ENCODE results near the gene PHLPP1. TPM values are rescaled to one million over a fixed set of nuclear protein-coding genes. Genes with fewer than 3 reads are reported as not detected.
A peak's percentile ranks its signal among the peaks of the same experiment; 100 is the strongest.

The PHLPP1 gene
- total and polyA plus RNA-seq, 5 donors from 2014 or later: 0.27 to 20.3 (median 0.52) TPM

DNA sequence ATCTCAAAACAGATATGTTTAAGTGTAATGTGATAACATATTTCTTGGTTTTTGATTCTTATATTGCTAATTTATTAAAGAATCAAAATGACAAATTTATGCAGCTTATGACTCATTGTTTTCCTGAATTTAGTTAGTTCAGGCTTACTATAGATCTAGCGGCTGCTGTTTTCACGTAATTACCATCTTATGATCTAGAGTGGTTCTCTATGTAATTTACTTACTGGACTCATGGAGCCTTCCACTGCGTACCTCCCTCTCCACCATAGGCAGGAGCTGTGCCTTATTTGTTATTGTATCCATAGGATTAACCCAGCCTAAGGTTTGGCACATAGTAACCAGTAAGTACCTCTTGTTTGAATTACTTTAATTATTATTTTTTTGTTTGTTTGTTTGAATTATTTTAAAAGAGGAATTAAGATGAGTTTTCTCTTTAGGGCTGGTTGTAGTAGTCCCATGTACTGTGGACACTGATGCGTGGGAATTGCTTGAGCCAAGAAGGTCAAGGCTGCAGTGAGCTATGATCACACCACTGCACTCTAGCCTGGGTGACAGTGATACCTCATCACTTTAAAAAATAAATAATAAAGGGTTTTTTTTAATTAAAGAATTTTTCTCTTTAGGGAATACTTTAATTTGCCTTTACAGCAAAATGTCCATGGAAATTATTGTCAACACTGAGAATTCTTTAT lies 165.5 kb downstream of the PHLPP1 start:
- no peak overlapping the region for H3K4me3 Mint-ChIP-seq
- H3K27me3 Mint-ChIP-seq: no peaks in the 10 kb centered on the region
- Histone ChIP-seq H3K4me3 (ENCODE audit: low read depth, low read length) (no peak overlapping the region), H3K4me1 (ENCODE audit: control insufficient read depth, insufficient read depth, low read length, poor library complexity, severe bottlenecking) (peaks cover 8% of the 10 kb centered on the region), H3K36me3 (ENCODE audit: control insufficient read depth, insufficient read depth, low read length) (no peaks in the 10 kb centered on the region), H3K9me3 (ENCODE audit: control insufficient read depth in 2 of 2, low read length in 2 of 2) (no peaks in the 10 kb centered on the region), H3K27me3 (ENCODE audit: control insufficient read depth, insufficient read depth, low read length) (no peaks in the 10 kb centered on the region), H3K27ac (ENCODE audit: insufficient read depth, low read length, poor library complexity, severe bottlenecking) (no peak overlapping the region)
- peaks cover 11 to 53% (median 38%) of the 10 kb centered on the region in 4 donors for H3K4me1 Mint-ChIP-seq
- H3K36me3 Mint-ChIP-seq: no peaks in the 10 kb centered on the region
- ATAC-seq (ENCODE audit: low read depth in 2 of 2) (no peak), DNase-seq (no peak)
- no peaks in the 10 kb centered on the region for H3K9me3 Mint-ChIP-seq
- no peak overlapping the region for H3K27ac Mint-ChIP-seq

DNA sequence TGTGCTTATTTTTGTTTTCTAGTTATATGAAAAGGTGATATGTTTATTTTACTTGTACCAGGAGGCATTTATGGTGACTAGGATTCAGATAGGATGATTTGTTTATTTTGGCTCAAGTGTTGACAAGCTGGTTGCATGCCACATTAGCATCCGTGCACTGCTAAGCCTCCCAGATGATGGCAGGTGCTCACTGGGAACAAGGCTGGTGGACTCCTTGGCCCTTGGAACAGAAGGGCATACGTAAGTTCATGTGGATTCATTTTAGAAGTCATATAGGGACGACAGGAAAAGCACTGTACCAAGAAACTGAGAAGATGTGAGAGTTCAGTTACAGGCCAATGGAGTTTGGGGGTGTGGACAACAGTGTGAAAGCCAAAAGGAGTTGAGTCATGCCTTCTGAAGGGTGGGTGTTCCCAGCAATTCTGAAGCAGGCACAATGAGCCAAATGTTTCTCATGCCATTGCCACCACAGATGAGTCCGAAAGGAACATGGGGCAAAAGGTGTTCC lies 166.2 kb downstream of the PHLPP1 start:
- H3K4me1 Mint-ChIP-seq: peaks cover 11 to 60% (median 42%) of the 10 kb centered on the region in 4 donors
- ATAC-seq (ENCODE audit: low read depth in 2 of 2) (no peak), DNase-seq (peak in 1 of 3 donors; percentile 40)
- peak overlapping the region in 1 of 4 donors; percentile 14 for H3K4me3 Mint-ChIP-seq
- no peaks in the 10 kb centered on the region for H3K27me3 Mint-ChIP-seq
- no peaks in the 10 kb centered on the region for H3K36me3 Mint-ChIP-seq
- no peak overlapping the region for H3K4me3 ChIP-seq (ENCODE audit: low read depth, low read length)
- no peak overlapping the region for H3K27ac ChIP-seq (ENCODE audit: insufficient read depth, low read length, poor library complexity, severe bottlenecking)
- H3K27me3 ChIP-seq (ENCODE audit: control insufficient read depth, insufficient read depth, low read length): no peaks in the 10 kb centered on the region
- no peak overlapping the region for H3K27ac Mint-ChIP-seq
- H3K36me3 ChIP-seq (ENCODE audit: control insufficient read depth, insufficient read depth, low read length): no peaks in the 10 kb centered on the region
- peaks cover 8% of the 10 kb centered on the region for H3K4me1 ChIP-seq (ENCODE audit: control insufficient read depth, insufficient read depth, low read length, poor library complexity, severe bottlenecking)
- no peaks in the 10 kb centered on the region for H3K9me3 Mint-ChIP-seq
- H3K9me3 ChIP-seq (ENCODE audit: control insufficient read depth in 2 of 2, low read length in 2 of 2): no peaks in the 10 kb centered on the region

DNA sequence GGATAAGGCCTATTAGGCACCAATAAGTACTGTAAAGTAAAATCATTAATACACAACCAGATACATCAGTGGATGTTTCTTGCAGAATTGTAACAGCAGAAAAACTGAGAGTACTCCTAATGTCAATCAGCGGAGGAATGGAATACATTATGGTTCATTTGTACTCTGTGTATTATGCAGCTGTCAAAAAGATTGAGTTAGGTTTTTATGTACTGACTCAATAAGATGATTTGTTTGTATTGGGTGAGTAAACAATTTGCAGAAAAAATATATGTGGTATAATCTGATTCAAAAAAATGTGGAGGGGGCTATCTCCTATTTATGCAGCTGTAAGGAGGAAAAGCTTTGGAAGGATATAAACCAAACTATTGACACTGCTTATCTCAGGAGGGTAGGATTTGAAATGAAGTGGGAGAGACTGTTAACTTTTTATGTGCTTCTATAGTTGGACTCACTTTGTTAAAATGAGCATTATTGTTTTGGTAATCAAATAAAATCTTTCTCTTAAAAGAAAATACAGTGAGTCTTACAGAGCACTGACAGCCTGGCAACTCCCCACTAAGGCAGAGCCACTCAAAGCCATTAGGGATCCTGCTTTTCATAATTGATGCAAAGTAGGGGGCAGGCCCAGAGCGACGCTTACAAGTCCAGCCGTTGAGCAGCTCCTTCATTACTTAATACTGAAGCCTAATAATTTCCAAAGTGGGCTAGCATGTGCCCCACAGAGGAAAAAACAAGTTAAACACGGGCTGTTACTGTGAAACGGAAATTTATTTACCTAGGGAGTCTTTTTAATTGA lies 168.8 kb downstream of the PHLPP1 start:
- no peak for ATAC-seq (ENCODE audit: low read depth in 2 of 2)
- no peak for DNase-seq
- H3K4me3 Mint-ChIP-seq: peak overlapping the region; percentile 19 to 59 (median 46)
- peaks cover 11 to 52% (median 35%) of the 10 kb centered on the region in 4 donors for H3K4me1 Mint-ChIP-seq
- Histone ChIP-seq H3K9me3 (ENCODE audit: control insufficient read depth in 2 of 2, low read length in 2 of 2) (no peaks in the 10 kb centered on the region), H3K4me3 (ENCODE audit: low read depth, low read length) (peak overlapping the region; percentile 33), H3K27me3 (ENCODE audit: control insufficient read depth, insufficient read depth, low read length) (no peaks in the 10 kb centered on the region), H3K36me3 (ENCODE audit: control insufficient read depth, insufficient read depth, low read length) (no peaks in the 10 kb centered on the region), H3K27ac (ENCODE audit: insufficient read depth, low read length, poor library complexity, severe bottlenecking) (peak overlapping the region; percentile 18), H3K4me1 (ENCODE audit: control insufficient read depth, insufficient read depth, low read length, poor library complexity, severe bottlenecking) (peaks cover 12% of the 10 kb centered on the region)
- no peaks in the 10 kb centered on the region for H3K27me3 Mint-ChIP-seq
- H3K9me3 Mint-ChIP-seq: no peaks in the 10 kb centered on the region
- no peaks in the 10 kb centered on the region for H3K36me3 Mint-ChIP-seq
- peak overlapping the region; percentile 6 to 35 (median 31) for H3K27ac Mint-ChIP-seq

DNA sequence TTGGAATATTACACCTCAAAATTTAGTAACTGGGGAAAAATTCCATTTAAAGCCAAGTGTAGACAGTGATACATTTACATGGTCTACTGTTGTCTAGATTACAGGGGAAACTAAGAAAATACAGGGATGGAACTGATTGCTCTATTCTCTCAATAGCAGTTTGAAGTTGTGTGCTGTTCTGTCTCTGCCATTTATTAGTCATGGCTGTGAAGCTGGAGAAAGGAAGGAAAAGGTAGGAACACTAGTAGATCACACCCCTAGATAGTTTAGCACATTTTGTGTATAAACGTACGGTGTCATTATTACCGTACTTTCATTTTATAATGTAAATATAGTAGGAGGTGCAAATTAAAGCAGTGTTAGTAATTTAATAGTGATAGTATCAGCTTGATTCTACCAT lies 170.5 kb downstream of the PHLPP1 start:
- H3K4me1 Mint-ChIP-seq: peaks cover 11 to 41% (median 26%) of the 10 kb centered on the region in 4 donors
- no peaks in the 10 kb centered on the region for H3K27me3 Mint-ChIP-seq
- Histone ChIP-seq H3K9me3 (ENCODE audit: control insufficient read depth in 2 of 2, low read length in 2 of 2) (no peaks in the 10 kb centered on the region), H3K36me3 (ENCODE audit: control insufficient read depth, insufficient read depth, low read length) (no peaks in the 10 kb centered on the region), H3K27me3 (ENCODE audit: control insufficient read depth, insufficient read depth, low read length) (no peaks in the 10 kb centered on the region), H3K27ac (ENCODE audit: insufficient read depth, low read length, poor library complexity, severe bottlenecking) (no peak overlapping the region), H3K4me1 (ENCODE audit: control insufficient read depth, insufficient read depth, low read length, poor library complexity, severe bottlenecking) (peaks cover 12% of the 10 kb centered on the region), H3K4me3 (ENCODE audit: low read depth, low read length) (peak overlapping the region; percentile 53)
- H3K27ac Mint-ChIP-seq: peak overlapping the region in 2 of 3 donors; percentile 45 to 70
- H3K36me3 Mint-ChIP-seq: peaks cover 4% of the 10 kb centered on the region
- no peaks in the 10 kb centered on the region for H3K9me3 Mint-ChIP-seq
- peak overlapping the region in 3 of 4 donors; percentile 8 to 78 (median 33) for H3K4me3 Mint-ChIP-seq
- ATAC-seq (ENCODE audit: low read depth in 2 of 2) (no peak), DNase-seq (no peak)

DNA sequence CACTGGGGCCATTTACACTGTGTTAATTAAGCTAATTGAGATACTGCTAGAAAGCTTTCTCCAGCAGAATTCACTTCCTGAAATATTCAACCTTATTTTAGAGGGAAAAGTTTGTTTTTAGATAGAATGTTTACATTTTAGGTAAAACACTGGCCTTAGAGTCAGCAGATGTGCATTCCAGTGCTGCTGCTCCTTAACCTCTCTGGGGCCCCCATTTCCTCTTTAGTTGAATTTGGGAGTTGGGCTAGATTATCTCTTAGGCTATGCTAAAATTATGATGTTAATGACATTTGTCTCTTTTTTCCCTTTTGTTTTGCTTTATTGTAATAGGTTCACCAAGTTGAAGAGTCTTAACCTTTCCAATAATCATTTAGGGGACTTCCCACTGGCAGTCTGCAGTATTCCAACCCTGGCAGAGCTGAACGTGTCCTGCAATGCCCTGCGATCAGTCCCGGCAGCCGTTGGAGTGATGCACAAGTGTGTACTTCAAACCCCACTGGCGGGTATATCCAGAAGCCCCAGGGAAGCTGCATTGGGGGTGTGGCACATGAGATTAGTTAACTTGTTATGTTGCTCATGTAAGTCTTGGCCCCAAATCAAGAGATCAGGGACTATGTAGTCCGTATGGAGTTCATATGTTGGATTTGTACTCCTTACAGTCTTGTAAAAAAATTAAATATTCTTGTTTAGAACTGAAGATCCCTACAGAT lies 179.5 kb downstream of the PHLPP1 start:
- no peak for DNase-seq
- H3K9me3 ChIP-seq (ENCODE audit: control insufficient read depth in 2 of 2, low read length in 2 of 2): no peaks in the 10 kb centered on the region
- Mint-ChIP-seq H3K36me3 (peaks cover 29% of the 10 kb centered on the region), H3K4me1 (peaks cover 6 to 16% (median 8%) of the 10 kb centered on the region in 4 donors), H3K4me3 (no peak overlapping the region), H3K27ac (no peak overlapping the region), H3K9me3 (peaks cover 0 to 2% (median 0%) of the 10 kb centered on the region in 7 donors), H3K27me3 (no peaks in the 10 kb centered on the region)
- H3K4me1 ChIP-seq (ENCODE audit: control insufficient read depth, insufficient read depth, low read length, poor library complexity, severe bottlenecking): no peaks in the 10 kb centered on the region
- no peaks in the 10 kb centered on the region for H3K27me3 ChIP-seq (ENCODE audit: control insufficient read depth, insufficient read depth, low read length)
- H3K36me3 ChIP-seq (ENCODE audit: control insufficient read depth, insufficient read depth, low read length): no peaks in the 10 kb centered on the region
- no peak overlapping the region for H3K4me3 ChIP-seq (ENCODE audit: low read depth, low read length)
- ATAC-seq (ENCODE audit: low read depth in 2 of 2): no peak
- H3K27ac ChIP-seq (ENCODE audit: insufficient read depth, low read length, poor library complexity, severe bottlenecking): no peak overlapping the region

DNA sequence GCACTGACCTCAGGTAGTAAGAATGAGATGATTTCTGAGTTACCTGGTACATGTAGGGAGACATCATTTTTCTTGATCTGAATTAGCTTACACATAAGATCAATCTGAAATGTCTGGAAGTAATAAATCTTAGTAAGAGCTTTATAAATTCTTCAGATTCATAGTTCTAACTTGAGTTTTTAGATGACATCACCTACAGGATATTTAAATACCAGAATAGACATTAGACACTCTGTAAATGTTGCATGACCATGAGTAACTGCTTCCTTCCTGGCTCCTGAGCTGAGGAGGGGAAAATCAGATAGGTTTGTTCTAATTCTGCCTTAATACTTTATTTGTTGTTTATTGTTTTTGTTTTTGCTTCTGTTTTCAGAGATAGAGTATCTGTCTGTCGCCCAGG lies 181.8 kb downstream of the PHLPP1 start:
- Histone ChIP-seq H3K4me1 (ENCODE audit: control insufficient read depth, insufficient read depth, low read length, poor library complexity, severe bottlenecking) (no peaks in the 10 kb centered on the region), H3K4me3 (ENCODE audit: low read depth, low read length) (no peak overlapping the region), H3K9me3 (ENCODE audit: control insufficient read depth in 2 of 2, low read length in 2 of 2) (no peaks in the 10 kb centered on the region), H3K27me3 (ENCODE audit: control insufficient read depth, insufficient read depth, low read length) (no peaks in the 10 kb centered on the region), H3K36me3 (ENCODE audit: control insufficient read depth, insufficient read depth, low read length) (no peaks in the 10 kb centered on the region), H3K27ac (ENCODE audit: insufficient read depth, low read length, poor library complexity, severe bottlenecking) (no peak overlapping the region)
- DNase-seq: no peak
- Mint-ChIP-seq H3K4me3 (no peak overlapping the region), H3K27me3 (no peaks in the 10 kb centered on the region), H3K4me1 (peaks cover 6 to 16% (median 8%) of the 10 kb centered on the region in 4 donors), H3K9me3 (peaks cover 0 to 2% (median 0%) of the 10 kb centered on the region in 7 donors), H3K27ac (peak overlapping the region in 1 of 3 donors; percentile 46), H3K36me3 (peaks cover 28% of the 10 kb centered on the region)
- no peak for ATAC-seq (ENCODE audit: low read depth in 2 of 2)

DNA sequence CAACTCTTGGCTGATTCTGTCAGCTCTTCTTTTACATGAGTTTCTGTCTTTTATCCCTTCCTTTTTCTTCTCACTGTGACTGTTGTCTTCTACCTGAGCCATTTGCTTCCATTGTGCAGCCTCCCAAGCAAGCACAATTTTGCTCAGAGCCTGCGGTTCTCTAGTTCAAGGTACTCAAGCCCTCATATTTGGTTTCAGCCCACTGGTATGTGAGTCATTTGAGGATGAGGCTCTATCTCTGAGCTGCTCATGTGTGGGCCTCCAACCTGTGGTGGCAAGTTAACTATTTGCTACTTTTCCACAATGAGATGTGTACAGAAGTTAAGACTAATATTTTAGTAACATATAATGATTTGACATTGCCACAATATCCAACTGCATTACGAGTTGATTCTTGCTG lies 183.0 kb downstream of the PHLPP1 start:
- Mint-ChIP-seq H3K4me1 (peaks cover 6 to 16% (median 8%) of the 10 kb centered on the region in 4 donors), H3K4me3 (no peak overlapping the region), H3K36me3 (peaks cover 40% of the 10 kb centered on the region), H3K27ac (peak overlapping the region in 1 of 3 donors; percentile 77), H3K9me3 (peaks cover 0 to 2% (median 0%) of the 10 kb centered on the region in 7 donors), H3K27me3 (no peaks in the 10 kb centered on the region)
- ATAC-seq (ENCODE audit: low read depth in 2 of 2): no peak
- Histone ChIP-seq H3K27me3 (ENCODE audit: control insufficient read depth, insufficient read depth, low read length) (no peaks in the 10 kb centered on the region), H3K4me3 (ENCODE audit: low read depth, low read length) (no peak overlapping the region), H3K36me3 (ENCODE audit: control insufficient read depth, insufficient read depth, low read length) (peaks cover 5% of the 10 kb centered on the region), H3K9me3 (ENCODE audit: control insufficient read depth in 2 of 2, low read length in 2 of 2) (no peaks in the 10 kb centered on the region), H3K27ac (ENCODE audit: insufficient read depth, low read length, poor library complexity, severe bottlenecking) (no peak overlapping the region), H3K4me1 (ENCODE audit: control insufficient read depth, insufficient read depth, low read length, poor library complexity, severe bottlenecking) (no peaks in the 10 kb centered on the region)
- peak in 1 of 3 donors; percentile 33 for DNase-seq
